ENCODE results near the gene PDCD2.
"Not testable (repeated sequence)": the region's sequence is repeated elsewhere in the genome, so short reads cannot be mapped to it uniquely, and the experiment has no call there.

PDCD2 gene

DNA sequence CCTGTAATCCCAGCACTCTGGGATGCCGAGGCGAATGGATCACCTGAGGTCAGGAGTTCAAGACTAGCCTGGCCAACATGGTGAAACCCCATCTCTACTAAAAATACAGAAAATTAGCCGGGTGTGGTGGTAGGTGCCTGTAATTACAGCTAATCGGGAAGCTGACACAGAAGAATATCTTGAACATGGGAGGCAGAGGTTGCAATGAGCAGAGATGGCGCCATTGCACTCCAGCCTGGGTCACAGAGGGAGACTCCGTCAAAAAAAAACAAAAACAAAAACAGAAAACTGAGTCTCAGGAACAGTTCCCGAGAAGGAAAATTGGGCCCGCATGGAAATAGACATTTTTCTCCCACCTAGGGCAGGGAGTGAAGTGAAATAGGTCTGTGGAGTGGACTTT is 24.8 kb upstream of the PDCD2 start:
- POLR2A ChIA-PET; H3K27ac ChIP-seq (ENCODE audit: extremely low read depth, low read depth, low read length); H3K4me3 ChIP-seq (ENCODE audit: low read depth, low read length); H3K36me3 ChIP-seq (ENCODE audit: control insufficient read depth in 2 of 2, insufficient read depth in 1 of 2, low read length in 2 of 2); H3K4me1 ChIP-seq (ENCODE audit: control insufficient read depth, insufficient read depth, low read length); H3K9me3 ChIP-seq (ENCODE audit: control insufficient read depth, insufficient read depth, low read depth, low read length): not testable (repeated sequence)
- TF ChIP-seq, protein P1, sequence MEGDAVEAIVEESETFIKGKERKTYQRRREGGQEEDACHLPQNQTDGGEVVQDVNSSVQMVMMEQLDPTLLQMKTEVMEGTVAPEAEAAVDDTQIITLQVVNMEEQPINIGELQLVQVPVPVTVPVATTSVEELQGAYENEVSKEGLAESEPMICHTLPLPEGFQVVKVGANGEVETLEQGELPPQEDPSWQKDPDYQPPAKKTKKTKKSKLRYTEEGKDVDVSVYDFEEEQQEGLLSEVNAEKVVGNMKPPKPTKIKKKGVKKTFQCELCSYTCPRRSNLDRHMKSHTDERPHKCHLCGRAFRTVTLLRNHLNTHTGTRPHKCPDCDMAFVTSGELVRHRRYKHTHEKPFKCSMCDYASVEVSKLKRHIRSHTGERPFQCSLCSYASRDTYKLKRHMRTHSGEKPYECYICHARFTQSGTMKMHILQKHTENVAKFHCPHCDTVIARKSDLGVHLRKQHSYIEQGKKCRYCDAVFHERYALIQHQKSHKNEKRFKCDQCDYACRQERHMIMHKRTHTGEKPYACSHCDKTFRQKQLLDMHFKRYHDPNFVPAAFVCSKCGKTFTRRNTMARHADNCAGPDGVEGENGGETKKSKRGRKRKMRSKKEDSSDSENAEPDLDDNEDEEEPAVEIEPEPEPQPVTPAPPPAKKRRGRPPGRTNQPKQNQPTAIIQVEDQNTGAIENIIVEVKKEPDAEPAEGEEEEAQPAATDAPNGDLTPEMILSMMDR (tag by site-specific recombination; IDR thresholded peaks at IDR 0.05), result 0 out of 2 replicates have a peak, but pooled peaks have one; percentile 39
- CTCF ChIA-PET, result interaction anchor here (0.6 kb wide), 1 partner anchor 1368 kb away, joined by 4 read pairs; no protein-coding TSS in a partner anchor

- Histone ChIP-seq H3K9me3 (ENCODE audit: control insufficient read depth, insufficient read depth, low read depth, low read length) (no peaks in the 10 kb centered on the region), H3K4me3 (ENCODE audit: low read depth, low read length) (no peak overlapping the region), H3K27ac (ENCODE audit: extremely low read depth, low read depth, low read length) (no peak overlapping the region), H3K36me3 (ENCODE audit: control insufficient read depth in 2 of 2, insufficient read depth in 1 of 2, low read length in 2 of 2) (no peaks in the 10 kb centered on the region), H3K4me1 (ENCODE audit: control insufficient read depth, insufficient read depth, low read length) (no peaks in the 10 kb centered on the region)
- no peak for TF ChIP-seq KLF16 (tag by site-specific recombination; IDR thresholded peaks at IDR 0.05)
- TF ChIP-seq, protein P1 (tag by site-specific recombination; IDR thresholded peaks at IDR 0.05), result no peak
- ChIA-PET POLR2A (no interaction called here), CTCF (no interaction called here)
Measured at GRCh38 chr6:170605574-170606259, 21.3 kb upstream of the PDCD2 start.

GRCh38 chr6:170597278-170597677 is 12.8 kb upstream of the PDCD2 start:
- Histone ChIP-seq H3K4me3 (ENCODE audit: low read depth, low read length) (no peak overlapping the region), H3K36me3 (ENCODE audit: control insufficient read depth in 2 of 2, insufficient read depth in 1 of 2, low read length in 2 of 2) (no peaks in the 10 kb centered on the region), H3K4me1 (ENCODE audit: control insufficient read depth, insufficient read depth, low read length) (no peaks in the 10 kb centered on the region), H3K27ac (ENCODE audit: extremely low read depth, low read depth, low read length) (no peak overlapping the region), H3K9me3 (ENCODE audit: control insufficient read depth, insufficient read depth, low read depth, low read length) (no peaks in the 10 kb centered on the region)
- CTCF ChIA-PET, result no interaction called here
- POLR2A ChIA-PET, result no interaction called here
- TF ChIP-seq ZNF366 (tag by site-specific recombination; conservative IDR thresholded peaks at IDR 0.05) (peak; percentile 89), PRDM1 (tag by site-specific recombination; IDR thresholded peaks at IDR 0.05) (peak; percentile 86), ZNF501 (tag by site-specific recombination; IDR thresholded peaks at IDR 0.05) (no peak)

DNA sequence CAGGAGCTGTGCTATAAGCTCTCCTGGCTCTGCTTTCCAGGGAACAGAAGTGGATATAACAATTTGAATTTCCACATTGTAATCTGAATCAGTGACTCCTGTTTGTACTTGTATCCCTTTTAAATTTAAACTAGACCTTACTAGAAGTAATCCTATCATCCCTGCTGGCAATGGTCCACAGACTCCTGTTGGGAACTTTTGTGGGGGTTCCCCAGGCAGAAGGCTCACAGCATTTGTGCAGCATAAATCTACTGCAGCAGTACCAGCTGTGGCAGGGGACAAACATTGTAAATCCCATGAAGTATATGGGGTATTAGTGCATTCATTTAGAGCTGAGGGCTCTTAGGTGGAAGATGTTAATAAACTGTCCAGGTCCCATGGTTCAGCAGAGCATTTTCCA is 12.0 kb upstream of the PDCD2 start:
- Histone ChIP-seq H3K4me3 (ENCODE audit: low read depth, low read length) (no peak overlapping the region), H3K4me1 (ENCODE audit: control insufficient read depth, insufficient read depth, low read length) (no peaks in the 10 kb centered on the region), H3K27ac (ENCODE audit: extremely low read depth, low read depth, low read length) (no peak overlapping the region), H3K9me3 (ENCODE audit: control insufficient read depth, insufficient read depth, low read depth, low read length) (no peaks in the 10 kb centered on the region), H3K36me3 (ENCODE audit: control insufficient read depth in 2 of 2, insufficient read depth in 1 of 2, low read length in 2 of 2) (no peaks in the 10 kb centered on the region)
- CTCF ChIA-PET, result no interaction called here
- POLR2A ChIA-PET, result no interaction called here
- no peak for TF ChIP-seq ZSCAN5A (tag by site-specific recombination; IDR thresholded peaks at IDR 0.05)
- no peak for TF ChIP-seq ZFP41 (tag by site-specific recombination; IDR thresholded peaks at IDR 0.05; ENCODE audit: borderline replicate concordance)
- TF ChIP-seq ZNF558 (tag by site-specific recombination; IDR thresholded peaks at IDR 0.05), result no peak
- TF ChIP-seq ZBTB10 (tag by site-specific recombination; IDR thresholded peaks at IDR 0.05), result no peak
- TF ChIP-seq ZNF211 (tag by site-specific recombination; IDR thresholded peaks at IDR 0.05; ENCODE audit: low read depth), result no peak
- no peak for TF ChIP-seq MEIS1 (CRISPR knock-in tag; IDR thresholded peaks at IDR 0.05; ENCODE audit: borderline replicate concordance)
- no peak for TF ChIP-seq REPIN1 (tag by site-specific recombination; IDR thresholded peaks at IDR 0.05; ENCODE audit: low read depth)
- no peak for TF ChIP-seq ZSCAN23 (tag by site-specific recombination; IDR thresholded peaks at IDR 0.05)
- TF ChIP-seq ATF2 (tag by site-specific recombination; IDR thresholded peaks at IDR 0.05; ENCODE audit: low read depth), result no peak
- no peak for TF ChIP-seq EGR2 (tag by site-specific recombination; IDR thresholded peaks at IDR 0.05; ENCODE audit: low read depth)
- no peak for TF ChIP-seq ZNF660 (tag by site-specific recombination; IDR thresholded peaks at IDR 0.05)
